Measurements from ENCODE around the gene ZNRF3.
"Not testable (repeated sequence)": the region's sequence is repeated elsewhere in the genome, so short reads cannot be mapped to it uniquely, and the experiment has no call there.

Gene ZNRF3

DNA sequence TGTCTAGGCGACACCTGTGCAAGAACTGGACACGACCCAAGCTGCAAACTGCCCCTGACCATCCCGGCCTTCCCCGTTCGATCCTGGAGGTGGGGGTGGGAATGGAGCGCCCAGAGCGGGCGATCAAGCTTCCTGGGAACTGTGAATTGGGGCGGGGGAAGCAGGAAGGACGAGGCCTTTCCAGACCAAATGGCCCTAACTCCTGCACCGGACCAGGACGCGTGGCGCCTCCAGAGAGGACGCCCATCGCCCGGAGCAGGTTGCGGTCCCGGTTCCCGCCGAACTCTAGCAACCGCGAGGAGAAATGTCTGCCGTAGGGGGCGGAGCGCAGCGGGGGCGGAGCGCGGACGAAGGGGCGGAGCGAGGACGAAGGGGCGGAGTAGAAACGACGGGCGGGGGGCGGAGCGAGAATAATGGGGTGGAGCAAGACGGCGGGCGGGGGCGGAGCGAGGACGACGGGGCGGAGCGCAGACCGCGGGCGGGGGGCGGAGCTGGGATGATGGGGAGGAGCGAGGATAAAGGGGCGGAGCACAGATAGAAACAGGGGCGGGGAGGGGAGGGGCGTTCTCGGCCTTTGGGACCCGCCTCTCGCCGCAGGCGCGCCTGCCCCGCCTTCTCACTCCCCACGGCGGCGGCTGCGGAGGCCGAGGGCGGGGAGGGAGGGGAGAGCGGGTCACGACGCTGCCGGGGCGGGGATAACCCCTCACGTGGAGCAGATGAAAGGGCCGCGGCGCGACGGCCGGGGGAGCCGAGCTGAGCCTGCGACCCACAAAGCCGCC is at the start of gene ZNRF3:
Gene ZNRF3, plus strand, starts transcription at position 695 of the 779 bp plus-strand sequence. CDS start 195 bp downstream, outside the sequence.
- DNase-seq, result peak; percentile 90

DNA sequence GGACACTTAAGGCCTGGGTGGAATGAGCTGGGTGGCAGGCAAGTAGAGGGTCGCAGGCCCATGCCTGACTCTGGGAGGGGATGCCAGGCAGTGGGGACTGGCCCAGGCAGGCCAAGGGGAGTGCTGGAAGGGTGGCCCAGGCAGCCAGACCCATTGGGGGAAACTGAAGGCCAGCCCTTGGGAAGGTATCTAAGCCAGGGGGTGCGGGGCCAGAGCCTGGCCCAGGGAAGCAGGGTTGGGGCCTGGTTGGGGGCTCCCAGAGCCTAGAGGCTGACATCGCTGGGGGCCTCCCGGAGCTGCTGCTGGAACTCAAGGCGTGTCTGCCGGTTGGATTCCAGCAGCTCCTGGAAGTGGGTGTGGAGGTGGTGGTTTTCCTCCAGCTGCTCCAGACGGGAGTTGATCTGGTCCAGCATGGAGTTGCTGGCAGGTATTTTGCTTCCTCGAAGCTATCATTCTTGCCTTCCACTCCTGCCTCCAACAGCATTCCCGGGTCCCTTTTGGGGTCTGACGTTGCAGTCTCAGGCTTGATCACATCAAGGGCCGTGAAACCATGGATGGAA is 47.7 kb upstream of the ZNRF3 start:
- no peak for DNase-seq

DNA sequence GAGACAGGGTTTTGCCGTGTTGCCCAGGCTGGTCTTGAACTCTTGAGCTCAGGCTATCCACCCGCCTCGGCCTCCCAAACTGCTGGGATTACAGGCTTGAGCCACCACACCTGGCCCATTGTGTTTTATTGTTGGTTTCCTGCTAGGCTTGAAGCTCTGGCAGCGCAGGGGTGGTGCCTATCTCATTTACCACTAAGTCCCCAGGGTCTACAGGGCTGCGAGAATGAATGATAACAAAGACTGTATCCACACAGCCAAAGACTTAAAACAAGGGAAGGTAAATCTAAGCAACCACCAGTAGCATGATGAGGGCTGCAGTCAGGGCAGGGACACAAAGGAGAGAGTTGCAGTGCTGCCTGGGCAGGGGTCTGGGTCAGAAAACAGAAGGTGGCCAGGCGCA is 45.7 kb upstream of the ZNRF3 start:
- DNase-seq, result no peak

DNA sequence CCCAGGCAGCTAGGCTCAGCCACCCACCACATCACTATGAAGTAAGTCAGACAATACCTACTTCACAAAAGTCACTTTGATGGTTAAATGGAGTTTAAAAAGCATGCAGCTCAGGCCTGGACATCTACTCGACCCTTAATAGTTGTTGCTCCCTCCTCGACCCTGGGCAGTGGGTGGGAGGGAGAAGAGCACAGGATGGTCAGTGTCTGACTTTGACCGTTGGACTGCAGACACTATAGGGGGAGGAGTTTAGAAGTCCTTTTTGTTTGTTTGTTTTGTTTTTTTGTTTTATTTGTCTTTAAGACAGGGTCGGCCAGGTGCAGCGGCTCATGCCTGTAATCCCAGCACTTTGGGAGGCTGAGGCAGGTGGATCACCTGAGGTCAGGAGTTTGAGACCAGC is 44.4 kb upstream of the ZNRF3 start:
- DNase-seq, result no peak

DNA sequence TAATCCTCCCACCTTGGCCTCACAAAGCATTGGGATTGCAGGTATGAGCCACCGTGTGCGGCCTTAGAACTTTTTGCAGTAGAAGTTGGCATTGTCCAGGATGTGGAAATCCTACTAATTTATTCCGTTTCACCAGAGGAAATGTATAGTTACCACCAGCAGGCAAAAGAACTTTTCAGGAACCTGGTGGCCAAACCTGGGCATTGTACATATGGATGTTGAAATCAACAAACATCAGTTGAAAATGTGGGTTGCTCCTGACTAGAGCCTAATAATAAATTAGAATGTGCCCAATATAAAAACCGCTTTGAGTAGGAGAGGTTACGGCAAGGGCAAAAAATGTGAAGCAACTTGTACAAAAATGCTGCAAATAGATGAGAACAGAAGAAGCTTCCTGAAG is 42.3 kb upstream of the ZNRF3 start:
- no peak for DNase-seq

DNA sequence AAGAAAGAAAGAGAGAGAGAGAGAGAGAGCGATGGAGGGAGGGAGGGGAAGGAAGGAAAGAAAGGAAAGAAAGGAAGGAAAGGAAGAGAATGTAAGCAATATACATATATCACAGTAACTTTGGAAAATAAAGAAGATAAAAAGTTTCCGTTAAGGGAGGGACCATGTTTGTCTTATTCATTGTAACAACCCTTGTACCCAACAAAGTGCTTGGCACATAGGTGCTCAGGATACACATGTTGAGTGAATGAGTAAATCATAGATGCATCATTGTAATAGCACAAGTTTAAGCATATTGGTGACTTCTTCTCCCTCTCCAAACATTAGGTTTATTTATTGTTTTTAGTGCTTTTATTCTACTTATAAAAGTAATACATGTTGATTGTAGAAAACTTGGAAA is 39.7 kb upstream of the ZNRF3 start:
- DNase-seq, result no peak

DNA sequence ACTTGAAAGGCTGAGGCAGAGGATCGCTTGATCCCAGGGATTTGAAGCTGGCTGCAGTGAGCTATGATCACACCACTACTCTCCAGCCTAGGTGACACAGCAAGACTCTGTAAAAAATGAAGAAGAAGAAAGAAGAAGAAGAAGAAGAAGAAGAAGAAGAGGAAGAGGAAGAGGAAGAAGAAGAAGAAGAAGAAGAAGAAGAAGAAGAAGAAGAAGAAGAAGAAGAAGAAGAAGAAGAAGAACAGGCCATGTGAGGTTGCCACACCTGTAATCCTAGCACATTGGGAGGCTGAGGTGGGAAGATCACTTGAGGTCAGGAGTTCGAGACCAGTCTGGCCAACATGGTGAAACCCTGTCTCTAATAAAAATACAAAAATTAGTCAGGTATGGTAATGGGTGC is 39.1 kb upstream of the ZNRF3 start:
- DNase-seq, result not testable (repeated sequence)

DNA sequence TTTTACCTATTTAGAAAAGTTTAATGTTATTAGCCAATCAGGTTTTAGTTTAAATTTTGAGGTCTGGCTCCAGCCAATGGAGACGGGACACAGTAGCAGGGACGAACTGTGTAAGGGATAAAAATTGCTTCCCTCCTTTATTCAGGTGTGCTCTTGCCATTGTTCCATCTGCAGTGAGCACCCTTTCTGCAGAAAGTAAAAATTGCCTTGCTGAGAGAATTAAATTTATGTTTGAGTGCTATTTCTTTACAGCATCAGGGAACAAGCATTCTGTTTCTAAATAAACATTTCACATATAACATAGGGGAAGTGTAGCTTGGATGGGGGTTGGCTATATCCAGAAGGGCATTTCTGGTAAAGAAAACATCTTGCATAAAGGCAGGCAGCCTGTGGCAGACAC is 36.4 kb upstream of the ZNRF3 start:
- DNase-seq, result no peak

DNA sequence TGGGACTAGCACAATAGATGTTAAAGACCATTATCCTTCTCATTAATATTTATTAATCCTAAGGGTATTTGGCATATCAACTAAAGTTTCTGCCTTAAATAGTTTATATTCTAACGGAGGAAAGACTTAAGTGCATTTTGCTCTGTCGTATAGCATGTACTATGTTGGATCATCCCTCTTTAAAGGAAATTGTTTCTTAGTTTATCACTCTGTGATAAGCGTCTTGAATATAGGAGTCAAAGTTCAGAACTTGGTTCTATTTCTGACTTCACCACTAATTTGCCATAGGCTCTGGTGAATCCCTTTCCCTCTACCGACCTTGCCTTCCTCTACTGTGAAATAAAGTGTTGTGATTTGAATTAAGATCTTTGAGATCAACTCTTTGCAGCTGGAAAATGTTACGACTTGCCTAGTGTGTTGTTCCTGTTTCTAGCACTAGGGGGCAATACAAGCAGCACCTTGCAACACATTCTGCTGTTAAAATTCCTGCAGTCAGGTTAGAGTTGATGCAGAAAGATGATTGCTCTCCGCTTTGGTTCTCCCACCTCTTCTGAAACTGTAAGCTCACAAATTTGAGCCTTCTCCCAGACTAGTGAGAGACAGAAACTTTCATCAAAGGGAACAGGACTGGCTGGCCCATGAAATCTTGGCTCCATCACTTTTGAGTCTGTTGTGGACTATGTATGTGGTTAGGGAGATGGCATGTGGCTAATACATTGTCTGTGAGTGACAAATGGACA is 27.8 kb upstream of the ZNRF3 start:
- peak; percentile 67 for DNase-seq

DNA sequence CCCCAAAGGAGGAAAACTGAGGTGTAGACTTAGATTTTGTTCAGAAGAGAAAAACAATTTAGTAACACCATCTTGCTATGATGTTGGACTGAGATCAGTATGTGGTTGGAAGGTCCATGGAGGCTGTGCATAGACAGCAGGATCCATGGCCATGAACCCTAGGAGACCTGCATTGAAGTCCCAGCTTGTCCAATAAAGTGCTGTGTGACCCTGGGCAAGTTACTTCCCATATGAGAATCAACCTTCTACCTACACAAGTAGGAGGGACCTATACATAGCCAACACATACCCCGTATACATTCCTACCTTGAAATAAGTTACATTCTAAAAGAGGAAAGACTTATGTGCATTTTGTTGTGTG is 27.3 kb upstream of the ZNRF3 start:
- DNase-seq, result no peak

DNA sequence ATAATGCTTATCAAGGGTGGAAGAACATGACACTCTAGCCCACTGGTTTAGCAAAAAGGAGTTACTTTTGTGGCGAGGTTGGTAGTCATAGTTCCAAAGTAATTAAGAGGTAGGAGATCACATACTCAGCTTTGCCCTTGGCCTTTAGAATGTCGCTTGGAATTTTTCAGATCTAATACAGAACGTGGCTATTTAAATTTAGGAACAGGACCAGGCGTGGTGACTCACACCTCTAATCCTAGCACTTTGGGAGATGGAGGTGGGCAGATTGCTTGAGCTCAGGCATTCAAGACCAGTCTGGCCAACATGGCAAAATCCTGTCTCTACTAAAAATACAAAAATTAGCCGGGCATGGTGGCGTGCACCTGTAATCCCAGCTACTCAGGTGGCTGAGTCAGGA is 26.1 kb upstream of the ZNRF3 start:
- no peak for DNase-seq

DNA sequence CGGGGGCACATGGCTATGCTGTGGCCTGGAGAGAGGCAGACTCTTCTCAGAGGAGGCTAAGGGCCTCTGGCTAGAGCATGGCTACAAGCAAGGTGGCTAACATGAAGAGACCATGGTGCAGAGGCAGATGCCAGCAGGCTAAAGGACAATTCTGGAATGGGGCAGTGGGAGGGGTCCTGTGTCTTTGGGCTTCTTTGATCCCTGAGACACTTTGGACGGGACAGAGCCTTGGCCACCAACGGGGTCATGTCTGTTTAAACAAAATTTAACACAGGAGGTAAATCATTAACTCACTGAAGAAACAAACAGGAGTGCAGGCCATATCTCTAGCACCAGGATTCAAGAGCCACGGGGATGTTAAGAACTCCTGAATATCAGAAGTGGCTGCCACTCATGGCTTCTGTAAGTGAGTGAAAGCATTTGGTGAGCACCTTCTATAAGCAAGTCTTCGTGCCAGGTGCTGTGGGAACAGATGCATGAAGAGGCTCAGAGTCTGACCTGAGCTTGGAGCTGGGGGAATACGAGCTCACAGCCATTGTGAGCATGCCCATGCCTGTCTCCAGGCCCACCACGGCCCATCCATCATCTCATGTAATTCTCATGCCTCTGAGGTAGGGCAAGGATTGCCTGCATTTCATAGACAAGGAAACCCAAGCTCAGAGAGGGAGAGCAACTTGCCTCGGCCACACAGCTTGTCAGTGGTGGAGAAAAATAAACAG is 18.3 kb upstream of the ZNRF3 start:
- DNase-seq, result no peak

DNA sequence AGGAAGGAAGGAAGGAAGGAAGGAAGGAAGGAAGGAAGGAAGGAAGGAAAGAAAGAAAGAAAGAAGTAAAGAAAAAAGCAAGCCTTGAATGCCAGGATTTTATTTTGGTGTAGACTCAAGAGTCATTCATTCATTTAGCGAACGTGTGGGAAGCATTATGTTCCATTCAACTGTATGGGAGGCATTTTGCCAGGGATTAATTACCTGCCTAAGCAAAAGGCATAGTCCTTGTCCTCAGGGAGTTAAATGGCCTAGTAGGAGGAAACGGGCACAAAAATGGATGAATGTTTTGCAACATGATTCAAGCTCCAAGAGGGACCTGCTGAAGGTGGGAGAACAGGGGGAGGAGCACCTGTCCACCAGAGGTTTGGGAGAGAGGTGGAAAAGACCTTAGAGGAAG is 16.2 kb upstream of the ZNRF3 start:
- DNase-seq, result no peak

DNA sequence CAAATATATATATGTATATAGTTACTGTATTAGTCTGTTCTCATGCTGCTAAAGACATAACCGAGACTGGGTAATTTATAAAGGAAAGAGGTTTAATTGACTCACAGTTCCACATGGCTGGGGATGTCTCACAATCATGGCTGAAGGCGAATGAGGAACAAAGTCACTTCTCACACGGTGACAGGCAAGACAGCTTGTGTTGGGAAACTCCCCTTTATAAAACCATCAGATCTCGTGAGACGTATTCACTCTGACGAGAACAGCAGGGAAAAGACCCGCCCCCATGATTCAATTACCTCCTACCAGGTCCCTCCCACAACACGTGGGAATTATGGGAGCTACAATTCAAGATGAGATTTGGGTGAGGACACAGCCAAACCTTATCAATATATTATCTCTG is 15.0 kb upstream of the ZNRF3 start:
- DNase-seq, result peak; percentile 8

DNA sequence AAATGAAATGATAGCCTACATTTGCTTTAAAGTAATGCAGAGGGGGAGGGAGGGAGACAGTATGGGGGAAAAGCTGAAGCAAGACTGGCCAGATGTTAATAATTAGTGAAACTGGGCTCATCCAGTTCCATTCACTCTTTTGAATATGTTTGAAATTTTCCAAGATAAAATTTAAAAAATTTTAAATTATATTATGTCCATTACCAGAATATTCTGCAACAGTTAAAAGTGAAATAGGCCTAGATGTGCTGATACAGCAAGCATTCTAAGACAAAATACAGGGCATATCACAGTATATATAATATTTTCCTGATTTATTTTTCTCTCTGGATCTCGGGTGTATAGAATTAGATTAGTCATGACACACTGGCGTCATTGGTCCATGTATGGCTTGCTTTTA is 13.6 kb upstream of the ZNRF3 start:
- DNase-seq, result no peak

DNA sequence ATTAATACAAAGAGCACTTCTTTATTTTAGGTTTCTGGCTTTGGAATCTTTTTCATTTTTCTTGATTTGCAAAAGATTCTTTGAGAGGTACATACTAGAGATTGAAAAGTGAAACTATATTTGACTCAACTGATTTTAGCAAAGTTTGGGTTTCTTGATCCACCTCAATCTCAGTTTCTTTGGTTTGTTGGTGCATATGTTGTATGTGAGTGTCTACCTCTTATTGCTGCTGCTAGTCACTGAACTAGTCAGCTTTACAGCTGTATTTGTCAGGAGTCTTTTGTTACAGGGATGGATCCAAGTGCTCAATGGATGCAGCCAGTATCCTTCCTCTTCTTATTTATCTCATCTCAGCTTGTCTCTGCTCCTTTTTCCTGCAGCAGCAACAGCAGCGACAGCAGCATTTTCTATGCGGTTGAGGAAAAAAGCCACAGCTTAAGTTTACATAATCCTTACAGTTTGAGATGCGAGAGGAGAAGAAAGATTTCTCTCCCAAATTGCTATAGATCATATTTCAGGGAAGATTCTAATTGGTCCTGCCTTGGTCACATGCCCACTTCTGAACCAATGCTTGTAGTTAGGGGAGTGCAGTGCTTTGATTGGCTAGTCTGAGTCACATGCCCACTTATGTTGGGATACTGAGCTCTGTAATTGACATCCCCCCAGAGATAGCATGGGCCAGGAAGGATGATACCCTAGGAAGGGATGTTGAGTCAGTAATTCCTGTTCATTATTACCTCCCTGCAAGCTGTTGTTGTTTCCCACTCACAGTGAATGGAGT is 10.0 kb upstream of the ZNRF3 start:
- DNase-seq, result no peak

DNA sequence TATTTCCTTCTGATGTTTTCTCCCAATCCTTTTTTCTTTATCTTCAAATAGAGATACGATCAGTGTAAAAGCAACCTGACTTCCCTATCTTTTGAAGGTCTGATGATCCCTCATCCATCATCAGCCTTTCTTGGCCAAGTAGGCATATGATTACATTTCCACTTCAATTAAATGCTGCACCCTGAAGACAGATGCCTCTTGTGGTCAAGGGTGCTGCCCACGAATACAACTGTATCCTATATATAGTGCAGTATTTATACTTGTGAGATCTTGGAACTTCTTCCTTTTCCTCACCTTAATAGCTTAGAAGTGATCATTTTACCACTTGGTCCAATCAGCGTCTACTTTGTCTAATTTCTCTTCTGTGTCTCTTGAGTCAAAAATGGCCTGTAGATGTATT is 9.3 kb upstream of the ZNRF3 start:
- DNase-seq, result no peak

DNA sequence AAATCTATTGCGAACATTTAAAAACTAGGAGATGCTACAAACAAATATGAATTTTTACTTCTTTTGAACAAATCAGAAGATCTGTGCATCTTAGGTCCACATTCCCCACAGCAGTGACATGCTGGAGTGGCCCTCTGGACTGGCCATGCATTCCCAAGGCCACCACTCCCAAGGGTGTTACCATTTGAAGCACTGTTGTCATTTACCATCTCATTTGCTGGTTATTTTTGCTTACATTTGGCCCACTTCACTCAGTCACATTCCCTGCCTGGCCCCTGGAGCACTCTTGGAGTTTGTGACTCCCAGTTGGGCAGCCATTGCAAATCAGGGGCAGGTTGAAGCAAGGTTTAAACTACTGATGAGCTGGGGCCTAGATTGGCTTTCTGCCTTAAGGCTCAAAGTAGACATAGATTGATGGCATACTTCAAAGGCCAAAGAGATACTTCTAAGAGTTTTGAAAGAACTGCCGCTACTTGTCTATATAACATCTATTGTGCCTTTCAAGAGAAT is 8.5 kb upstream of the ZNRF3 start:
- DNase-seq, result no peak

DNA sequence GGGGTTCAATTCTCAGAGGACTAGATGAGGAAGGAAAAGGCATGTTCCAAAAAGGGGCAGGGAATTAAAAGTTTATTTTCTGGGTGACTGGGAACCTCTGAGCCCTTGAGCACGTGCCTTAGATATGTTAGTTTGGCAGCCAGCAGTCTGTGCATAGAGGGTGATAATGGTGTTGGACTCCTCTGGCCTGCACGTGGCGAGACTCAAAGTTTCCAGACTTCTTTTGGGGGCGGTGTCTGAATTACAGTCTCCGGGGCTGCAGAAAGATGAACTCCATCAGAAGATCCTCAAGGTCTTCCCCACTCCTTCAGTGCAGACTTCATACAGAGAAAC is 861 bp upstream of the ZNRF3 start:
- no peak for DNase-seq

DNA sequence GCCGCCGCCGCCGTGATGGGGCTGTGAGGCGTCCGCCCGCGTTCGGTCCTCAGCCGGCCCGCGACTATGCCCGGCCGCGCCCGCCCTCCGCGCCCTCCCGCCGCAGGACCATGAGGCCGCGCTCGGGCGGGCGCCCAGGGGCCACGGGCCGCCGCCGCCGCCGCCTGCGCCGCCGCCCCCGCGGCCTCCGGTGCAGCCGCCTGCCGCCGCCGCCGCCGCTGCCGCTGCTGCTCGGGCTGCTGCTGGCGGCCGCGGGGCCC is 215 bp downstream of the ZNRF3 start:
- no peak for DNase-seq

DNA sequence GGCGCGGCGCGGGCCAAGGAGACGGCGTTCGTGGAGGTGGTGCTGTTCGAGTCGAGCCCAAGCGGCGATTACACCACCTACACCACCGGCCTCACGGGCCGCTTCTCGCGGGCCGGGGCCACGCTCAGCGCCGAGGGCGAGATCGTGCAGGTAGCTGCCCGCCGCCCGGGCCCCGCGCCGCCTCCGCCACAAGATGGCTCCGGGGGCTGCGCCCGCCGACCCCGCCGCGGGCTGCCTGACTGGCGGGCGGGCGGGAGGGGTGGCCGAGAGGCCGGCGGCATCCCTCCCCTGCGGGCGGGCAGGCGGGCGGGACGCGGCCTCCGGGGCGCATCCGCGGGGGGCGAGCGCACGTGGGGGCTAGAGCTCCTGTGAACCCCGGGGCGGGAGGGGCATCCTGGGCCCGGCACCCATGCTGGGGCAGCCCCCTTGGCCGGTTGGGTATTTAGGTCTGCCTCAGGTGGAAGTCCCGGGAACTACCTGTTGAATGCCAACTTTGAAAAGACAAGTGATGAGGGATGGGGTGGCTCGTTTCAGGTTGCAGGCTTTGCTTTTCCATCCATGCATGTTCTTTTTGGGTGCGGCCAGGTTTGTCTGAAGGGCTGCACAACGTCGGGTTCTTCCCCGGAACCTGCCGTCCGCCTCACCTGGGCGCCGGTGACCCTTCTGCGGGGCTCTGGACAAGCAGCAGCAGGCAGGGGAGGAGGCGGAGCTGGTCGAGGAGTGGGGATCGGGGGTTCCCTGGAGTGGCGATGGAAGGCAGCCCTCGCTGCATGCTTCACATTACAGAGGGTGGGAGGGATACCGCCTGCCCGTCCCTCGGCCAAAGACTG is 760 bp downstream of the ZNRF3 start:
- peak; percentile 26 for DNase-seq

DNA sequence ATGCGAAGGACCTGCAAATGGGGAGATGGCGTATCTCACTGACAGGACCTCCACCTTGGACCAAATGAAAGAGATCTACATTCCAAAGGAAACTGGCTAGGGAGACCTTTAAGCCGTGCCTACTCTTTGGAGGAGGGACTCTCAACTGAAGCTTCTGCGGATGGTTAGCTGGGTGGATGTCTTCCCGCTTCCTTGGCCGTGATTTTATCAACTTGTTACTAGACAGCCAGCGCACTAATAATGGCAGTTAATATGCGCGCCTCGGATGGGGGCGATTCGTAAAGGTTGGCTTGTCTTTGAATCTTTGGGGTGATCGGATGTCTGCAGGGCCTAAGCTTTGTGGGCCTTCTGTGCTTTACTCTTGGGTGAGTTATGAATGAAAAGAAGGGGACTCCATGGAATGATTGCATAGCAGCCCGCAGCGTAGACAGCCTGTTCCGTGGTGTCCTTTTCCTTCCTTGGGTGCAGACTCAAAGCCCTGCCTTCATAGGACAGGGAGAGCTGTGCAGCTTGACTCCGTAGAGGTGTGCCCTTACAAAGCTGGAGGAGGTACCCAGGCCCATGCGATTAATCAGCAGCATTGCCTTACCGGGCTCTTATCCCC is 1.5 kb downstream of the ZNRF3 start:
- DNase-seq, result no peak
